Ishikawa (cell line): ENCODE data around the gene ITSN2.

ENCODE experiments used
- CEBPB ChIP-seq: IDR thresholded peaks from 2 replicates; pipeline ENCODE4 v1.6.1; 2012
- CREB1 ChIP-seq: IDR thresholded peaks from 2 replicates; pipeline ENCODE4 v1.6.1; 2012; ENCODE audit warnings: low read depth
- EGR1 ChIP-seq: IDR thresholded peaks from 2 replicates; pipeline ENCODE4 v1.6.1; 2012
- EP300 ChIP-seq: IDR thresholded peaks from 2 replicates; pipeline ENCODE4 v1.6.1; 2012; ENCODE audit warnings: borderline replicate concordance
- FOXM1 ChIP-seq: IDR thresholded peaks from 2 replicates; pipeline ENCODE4 v1.6.1; 2012; ENCODE audit warnings: low read depth, borderline replicate concordance
- MAX ChIP-seq: IDR thresholded peaks from 2 replicates; pipeline ENCODE4 v1.6.1; 2012
- NFIC ChIP-seq: IDR thresholded peaks from 2 replicates; pipeline ENCODE4 v1.6.1; 2012
- RAD21 ChIP-seq: IDR thresholded peaks from 2 replicates; pipeline ENCODE4 v1.6.1; 2012; ENCODE audit warnings: low read depth
- REST ChIP-seq: IDR thresholded peaks from 2 replicates; pipeline ENCODE4 v1.6.1; 2012; ENCODE audit warnings: low read depth, mild to moderate bottlenecking
- TAF1 ChIP-seq: IDR thresholded peaks from 2 replicates; pipeline ENCODE4 v1.6.1; 2012; ENCODE audit warnings: low read depth, mild to moderate bottlenecking
- TCF12 ChIP-seq: IDR thresholded peaks from 2 replicates; pipeline ENCODE4 v1.6.1; 2012; ENCODE audit warnings: low read depth
- TEAD4 ChIP-seq: IDR thresholded peaks from 2 replicates; pipeline ENCODE4 v1.6.1; 2012
- USF1 ChIP-seq: IDR thresholded peaks from 2 replicates; pipeline ENCODE4 v1.6.1; 2012
- YY1 ChIP-seq: IDR thresholded peaks from 2 replicates; pipeline ENCODE4 v1.6.1; 2012; ENCODE audit warnings: low read depth
- ZBTB7A ChIP-seq: IDR thresholded peaks from 2 replicates; pipeline ENCODE4 v1.6.1; 2012; ENCODE audit warnings: low read depth

The ITSN2 gene

DNA sequence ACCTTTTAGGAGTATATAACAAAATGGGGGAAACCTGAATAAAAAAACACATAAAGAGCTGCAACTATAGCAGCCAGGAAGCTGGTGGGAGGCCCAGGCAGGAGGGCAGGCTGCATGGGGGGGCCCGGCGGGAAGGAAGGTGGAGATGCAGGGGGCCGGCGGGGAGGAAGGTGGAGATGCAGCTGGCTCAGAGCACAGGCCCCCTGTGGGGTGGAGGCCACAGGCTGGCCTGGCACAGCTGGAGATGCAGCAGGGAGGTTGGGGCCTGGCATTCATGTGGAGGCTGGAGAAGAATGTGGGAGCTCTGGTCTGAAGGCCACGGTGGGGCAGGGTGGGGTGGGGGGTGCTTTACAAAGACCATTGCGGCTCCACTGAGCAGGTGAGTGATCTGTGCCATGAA is 154.1 kb downstream of the ITSN2 start:
- peak; percentile 78 for TF ChIP-seq NFIC
- peak; percentile 58; the same call in 1 of the 2 replicates for TF ChIP-seq FOXM1
- peak; percentile 85 for TF ChIP-seq TCF12
- TF ChIP-seq EP300, result peak; percentile 79
- no peak for TF ChIP-seq EGR1
- TF ChIP-seq RAD21, result no peak
- TF ChIP-seq MAX, result no peak
- TF ChIP-seq TEAD4, result peak; percentile 63

DNA sequence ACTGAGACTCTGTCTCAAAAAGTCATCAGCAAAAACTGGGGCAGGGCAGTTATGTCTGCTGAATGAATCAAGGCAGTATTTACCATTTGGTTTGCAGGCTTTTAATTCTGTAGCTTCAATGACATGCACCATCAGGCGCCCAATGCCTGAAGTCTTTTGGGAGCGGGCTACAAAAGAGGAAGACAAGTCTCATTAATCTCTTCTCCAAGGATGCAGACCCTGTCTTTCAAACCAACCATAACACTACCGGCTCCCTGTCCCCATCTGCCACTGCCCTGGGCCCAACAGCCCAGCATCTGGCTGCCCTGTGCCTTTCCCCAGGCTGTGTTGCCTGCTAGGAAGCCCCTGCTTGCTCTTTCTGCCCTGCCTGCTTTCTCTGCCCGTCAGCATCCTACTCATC is 155.2 kb downstream of the ITSN2 start:
- TF ChIP-seq CREB1, result no peak
- TF ChIP-seq CEBPB, result no peak
- TF ChIP-seq RAD21, result no peak
- no peak for TF ChIP-seq EP300
- TF ChIP-seq MAX, result no peak
- no peak for TF ChIP-seq REST
- no peak for TF ChIP-seq TAF1
- TF ChIP-seq EGR1, result no peak
- no peak for TF ChIP-seq ZBTB7A
- no peak for TF ChIP-seq FOXM1
- no peak for TF ChIP-seq TCF12
- TF ChIP-seq USF1, result no peak

GRCh38 chr2:24204505-24204904 is 155.8 kb downstream of the ITSN2 start:
- no peak for TF ChIP-seq FOXM1
- TF ChIP-seq EGR1, result no peak
- TF ChIP-seq ZBTB7A, result no peak
- TF ChIP-seq USF1, result no peak
- TF ChIP-seq MAX, result no peak
- no peak for TF ChIP-seq CREB1
- TF ChIP-seq NFIC, result no peak
- TF ChIP-seq YY1, result no peak
- no peak for TF ChIP-seq REST

DNA sequence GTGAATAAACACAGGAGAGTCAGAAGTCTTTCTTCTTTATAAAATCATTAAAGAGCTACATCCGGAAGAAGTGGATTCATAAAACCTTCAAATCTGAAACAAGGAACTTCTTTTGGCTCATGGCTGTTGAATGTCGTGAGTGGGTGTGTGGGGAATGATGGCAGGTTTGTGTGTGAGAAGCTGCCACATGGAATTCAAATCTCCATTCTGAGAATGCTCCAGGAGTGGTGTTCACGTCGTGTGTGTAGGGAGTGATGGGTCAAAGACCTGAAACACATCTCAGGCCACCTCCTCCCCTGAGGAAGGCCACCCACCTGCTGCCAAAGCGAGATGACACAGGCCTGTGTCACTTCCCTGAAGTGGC is 156.6 kb downstream of the ITSN2 start:
- no peak for TF ChIP-seq CREB1
- TF ChIP-seq RAD21, result no peak
- TF ChIP-seq NFIC, result no peak
- TF ChIP-seq ZBTB7A, result no peak
- TF ChIP-seq USF1, result no peak
- TF ChIP-seq YY1, result no peak
- TF ChIP-seq FOXM1, result no peak
- TF ChIP-seq CEBPB, result no peak
- TF ChIP-seq EP300, result no peak
- TF ChIP-seq MAX, result no peak
- no peak for TF ChIP-seq REST
- no peak for TF ChIP-seq TCF12
- no peak for TF ChIP-seq EGR1
